BJ (cell line): ENCODE measurements around the gene CFDP1. TPM values are rescaled to one million over a fixed set of nuclear protein-coding genes. Genes with fewer than 3 reads are reported as not detected.

Experiments
- CTCF ChIA-PET: fragments of 350-600 bp; formaldehyde crosslinking; extraction: SDS; loops from one replicate; lab custom pipeline; 2021; ENCODE audit warnings: antibody characterized with exemption, inconsistent platforms; lab: Yijun Ruan, JAX
- POLR2A ChIA-PET: fragments of 300-600 bp; sonication (Branson Sonifier 250); formaldehyde crosslinking; extraction: SDS; loops from one replicate; lab custom pipeline; 2021; ENCODE audit warnings: antibody characterized with exemption; lab: Charles Lee
- DNase-seq: peaks from one replicate; pipeline ENCODE4 v3.0.0-alpha.2; 2011; ENCODE audit warnings: low read depth
- H3K27me3 ChIP-seq: 2 replicates; pipeline ENCODE4 v1.6.0; 2011; ENCODE audit warnings: low read length; ENCODE audit not compliant: control insufficient read depth, insufficient read depth
- H3K36me3 ChIP-seq: 2 replicates; pipeline ENCODE4 v1.5.1; 2011; ENCODE audit warnings: low read length; ENCODE audit not compliant: control insufficient read depth, insufficient read depth
- H3K4me3 ChIP-seq: 2 replicates; pipeline ENCODE4 v1.5.1; 2011; ENCODE audit warnings: low read depth, mild to moderate bottlenecking, control low read depth, low read length
- polyA plus RNA-seq: library from polyadenylated mRNA; depleted of rRNA; stranded (reverse); fragments of >200 nt; gene quantifications from 2 replicates; pipeline ENCODE4 v1.2.3, GENCODE V29; 2011
- TF ChIP-seq, protein P1 (sequence below): IDR thresholded peaks from 2 replicates; pipeline ENCODE4 v1.5.1; 2011; ENCODE audit warnings: low read depth, mild to moderate bottlenecking, control low read depth, inconsistent platforms, low read length, moderate library complexity; ENCODE audit not compliant: insufficient read depth

Gene CFDP1
- polyA plus RNA-seq, 1 experiment: 10.9 TPM

DNA sequence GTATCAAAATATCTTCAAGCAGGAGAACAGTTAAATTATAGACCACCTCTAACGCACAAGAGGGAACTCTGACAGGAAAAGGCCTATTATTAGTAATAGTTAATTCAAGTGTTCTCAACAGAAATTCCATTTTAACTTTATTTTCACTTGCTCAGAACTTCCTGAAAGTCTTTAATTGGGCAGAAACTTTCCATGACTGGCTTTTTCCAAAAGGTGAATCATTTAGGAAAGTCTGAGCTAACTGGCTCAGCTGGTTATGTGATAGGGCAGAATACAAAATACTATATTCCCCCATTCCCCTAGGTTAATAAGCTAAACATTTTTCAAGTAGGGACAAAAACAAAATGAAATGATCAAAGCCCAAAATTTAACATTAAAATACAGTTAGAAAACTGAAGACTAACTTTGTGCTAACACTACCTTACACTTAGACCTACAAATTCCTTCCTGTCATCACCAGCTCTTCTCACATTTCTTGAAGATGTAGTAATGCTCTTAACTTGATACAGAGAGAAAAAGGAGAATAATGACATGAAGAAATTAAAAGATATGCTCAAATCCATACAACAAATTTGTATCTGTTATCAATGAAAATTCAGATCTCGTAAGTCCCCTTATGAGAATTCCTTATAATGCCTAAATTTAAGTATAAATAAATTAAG is 31.0 kb downstream of the CFDP1 start:
- no peak for DNase-seq
- no peaks in the 10 kb centered on the region; the same call in 1 of the 2 replicates for H3K36me3 ChIP-seq
- POLR2A ChIA-PET: no interaction called here
- TF ChIP-seq, protein P1, sequence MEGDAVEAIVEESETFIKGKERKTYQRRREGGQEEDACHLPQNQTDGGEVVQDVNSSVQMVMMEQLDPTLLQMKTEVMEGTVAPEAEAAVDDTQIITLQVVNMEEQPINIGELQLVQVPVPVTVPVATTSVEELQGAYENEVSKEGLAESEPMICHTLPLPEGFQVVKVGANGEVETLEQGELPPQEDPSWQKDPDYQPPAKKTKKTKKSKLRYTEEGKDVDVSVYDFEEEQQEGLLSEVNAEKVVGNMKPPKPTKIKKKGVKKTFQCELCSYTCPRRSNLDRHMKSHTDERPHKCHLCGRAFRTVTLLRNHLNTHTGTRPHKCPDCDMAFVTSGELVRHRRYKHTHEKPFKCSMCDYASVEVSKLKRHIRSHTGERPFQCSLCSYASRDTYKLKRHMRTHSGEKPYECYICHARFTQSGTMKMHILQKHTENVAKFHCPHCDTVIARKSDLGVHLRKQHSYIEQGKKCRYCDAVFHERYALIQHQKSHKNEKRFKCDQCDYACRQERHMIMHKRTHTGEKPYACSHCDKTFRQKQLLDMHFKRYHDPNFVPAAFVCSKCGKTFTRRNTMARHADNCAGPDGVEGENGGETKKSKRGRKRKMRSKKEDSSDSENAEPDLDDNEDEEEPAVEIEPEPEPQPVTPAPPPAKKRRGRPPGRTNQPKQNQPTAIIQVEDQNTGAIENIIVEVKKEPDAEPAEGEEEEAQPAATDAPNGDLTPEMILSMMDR: no peak
- CTCF ChIA-PET: interaction anchor here (0.8 to 8.2 kb wide), 11 partner anchors 9 to 204 kb away, joined by 3 to 67 read pairs (median 4); no protein-coding TSS in a partner anchor
- H3K4me3 ChIP-seq: no peak overlapping the region
- H3K27me3 ChIP-seq: no peaks in the 10 kb centered on the region

DNA sequence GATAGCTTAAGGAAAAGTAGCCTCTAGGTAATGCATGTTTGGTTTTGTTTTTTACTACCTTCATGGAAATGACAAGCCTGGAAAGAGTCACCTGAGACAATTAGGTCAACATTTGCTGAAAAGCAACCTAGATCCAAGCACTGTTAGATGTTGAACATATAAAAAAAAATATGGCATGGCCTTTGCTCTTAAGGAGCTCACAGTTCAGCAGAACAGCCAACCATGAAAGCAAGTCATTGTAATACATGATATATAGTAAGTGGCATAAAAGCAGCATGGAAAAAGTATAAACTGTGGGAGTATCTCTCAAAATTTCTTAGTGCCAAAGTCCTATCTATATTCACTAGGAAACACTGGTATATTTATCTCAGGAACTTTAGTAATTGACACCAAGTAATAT is 31.6 kb downstream of the CFDP1 start:
- Histone ChIP-seq H3K27me3 (no peaks in the 10 kb centered on the region), H3K36me3 (no peaks in the 10 kb centered on the region; the same call in 1 of the 2 replicates), H3K4me3 (no peak overlapping the region)
- no peak for DNase-seq
- TF ChIP-seq, protein P1: no peak
- ChIA-PET POLR2A (interaction anchor here (0.7 kb wide), 1 partner anchor 137 kb away, joined by 3 read pairs; no protein-coding TSS in a partner anchor), CTCF (interaction anchor here (0.7 to 8.2 kb wide), 12 partner anchors 8 to 203 kb away, joined by 3 to 67 read pairs (median 4); no protein-coding TSS in a partner anchor)

DNA sequence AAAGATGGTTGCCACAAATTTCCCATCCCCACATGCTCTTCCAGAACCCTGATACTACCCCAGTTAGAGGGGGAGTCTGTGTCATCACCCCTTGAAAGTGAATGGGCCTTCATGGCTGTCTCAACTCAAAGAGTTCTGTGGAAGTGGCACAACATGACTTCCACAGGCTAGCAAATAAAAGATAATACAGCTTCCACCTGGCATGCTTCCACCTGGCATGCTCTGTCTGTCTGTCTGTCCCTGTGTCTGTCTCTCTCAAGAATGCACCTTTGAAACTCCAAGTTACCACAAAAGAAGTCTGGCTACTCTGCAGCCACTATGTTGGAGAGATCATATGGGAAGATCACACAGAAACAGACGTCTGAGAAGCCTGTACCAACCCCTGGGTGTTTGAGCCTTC is 35.0 kb downstream of the CFDP1 start:
- DNase-seq: no peak

DNA sequence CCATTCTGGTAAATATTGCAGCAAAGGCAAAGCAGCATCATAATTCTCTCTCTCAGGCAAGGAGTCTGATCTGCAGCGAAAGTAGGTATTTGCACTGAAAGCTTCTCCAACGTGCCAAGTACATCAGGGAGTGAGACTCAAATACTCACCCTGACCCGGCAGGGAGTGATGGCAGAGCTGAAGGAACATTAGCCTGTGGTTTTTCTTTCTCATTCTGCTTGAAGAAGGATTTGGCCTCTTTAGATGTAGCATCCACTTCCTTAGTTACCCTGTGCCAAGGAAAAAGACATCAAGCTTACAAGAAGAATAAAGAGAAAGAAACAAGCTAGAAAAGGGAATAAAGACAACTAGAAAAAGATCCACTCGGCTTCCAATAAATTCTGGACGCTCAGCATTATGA is 38.4 kb downstream of the CFDP1 start:
- CTCF ChIA-PET: interaction anchor here (1.0 to 6.9 kb wide), 3 partner anchors 144 to 195 kb away, joined by 3 to 55 read pairs (median 16); partner anchors contain the start of gene BCAR1
- POLR2A ChIA-PET: no interaction called here

More for the DNA sequence above, 35.0 kb downstream of the CFDP1 start:
- ChIA-PET POLR2A (no interaction called here), CTCF (interaction anchor here (0.6 to 8.2 kb wide), 4 partner anchors 62 to 749 kb away, joined by 3 to 67 read pairs (median 5); no protein-coding TSS in a partner anchor)
- TF ChIP-seq, protein P1: no peak
- H3K36me3 ChIP-seq: no peaks in the 10 kb centered on the region; the same call in 1 of the 2 replicates
- H3K4me3 ChIP-seq: no peak overlapping the region
- no peaks in the 10 kb centered on the region for H3K27me3 ChIP-seq

More for the DNA sequence above, 38.4 kb downstream of the CFDP1 start:
- Histone ChIP-seq H3K27me3 (no peaks in the 10 kb centered on the region), H3K36me3 (peaks cover 3% of the 10 kb centered on the region; the same call in 1 of the 2 replicates), H3K4me3 (no peak overlapping the region)
- TF ChIP-seq, protein P1: no peak
- no peak for DNase-seq
